Measurements from ENCODE around the gene GDPD3.

- TF ChIP-seq POLR2A (IDR thresholded peaks at IDR 0.05) (no peak), CTCF (IDR thresholded peaks at IDR 0.05) (no peak), POLR2AphosphoS5 (IDR thresholded peaks at IDR 0.05) (no peak)
Observed at GRCh38 chr16:30152517-30152916, 39.2 kb upstream of the GDPD3 start.
